Liver (tissue), 9 donors: ENCODE measurements around the gene RAB41. TPM values are rescaled to one million over a fixed set of nuclear protein-coding genes. Genes with fewer than 3 reads are reported as not detected.

Source experiments
- DNase-seq: peaks from one replicate; pipeline ENCODE4 v3.0.0-alpha.2; 2017; ENCODE audit warnings: low spot score
- H3K27ac ChIP-seq, 2 donors: one replicate each; pipeline ENCODE4 v1.7.0; 2013; ENCODE audit warnings: inconsistent platforms in 2 of 2, low read length in 2 of 2, control low read depth in 1 of 2, low read depth in 1 of 2, mild to moderate bottlenecking in 1 of 2
- H3K27me3 ChIP-seq, 4 donors: one replicate each; pipeline versions ENCODE4 v1.6.1 to v1.7.0; 2013; ENCODE audit warnings: low read length in 3 of 4, inconsistent platforms in 1 of 4, mild to moderate bottlenecking in 1 of 4, moderate library complexity in 1 of 4; ENCODE audit not compliant: control insufficient read depth in 4 of 4, insufficient read depth in 4 of 4
- H3K36me3 ChIP-seq, 4 donors: one replicate each; pipeline versions ENCODE4 v1.6.1 to v1.7.0; 2013; ENCODE audit warnings: low read length in 3 of 4, mild to moderate bottlenecking in 3 of 4, low read depth in 1 of 4, moderate library complexity in 1 of 4; ENCODE audit not compliant: control insufficient read depth in 4 of 4, insufficient read depth in 3 of 4
- H3K4me1 ChIP-seq, 4 donors: one replicate each; pipeline versions ENCODE4 v1.6.1 to v1.7.0; 2013; ENCODE audit warnings: low read length in 3 of 4, mild to moderate bottlenecking in 3 of 4, moderate library complexity in 1 of 4; ENCODE audit not compliant: control insufficient read depth in 4 of 4, insufficient read depth in 4 of 4
- H3K4me3 ChIP-seq, 3 donors: one replicate each; pipeline versions ENCODE4 v1.6.1 to v1.7.0; 2013; ENCODE audit warnings: low read length in 3 of 3, control low read depth in 1 of 3, low read depth in 1 of 3, mild to moderate bottlenecking in 1 of 3
- H3K9ac ChIP-seq, 2 donors: one replicate each; pipeline ENCODE4 v1.7.0; 2013; ENCODE audit warnings: low read length in 2 of 2, mild to moderate bottlenecking in 2 of 2, moderate library complexity in 2 of 2, control low read depth in 1 of 2, low read depth in 1 of 2
- H3K9me3 ChIP-seq, 4 donors: one replicate each; pipeline versions ENCODE4 v1.6.1 to v1.7.0; 2013; ENCODE audit warnings: low read length in 3 of 4; ENCODE audit not compliant: control insufficient read depth in 4 of 4
- EGR1 ChIP-seq, 2 donors: IDR thresholded peaks; 2 replicates each; pipeline ENCODE4 v1.6.1; 2016 to 2018; ENCODE audit warnings: antibody characterized with exemption in 2 of 2, low read depth in 2 of 2
- FOXA1 ChIP-seq: IDR thresholded peaks from 2 replicates; pipeline ENCODE4 v1.6.1; 2016; ENCODE audit warnings: antibody characterized with exemption
- FOXA2 ChIP-seq: IDR thresholded peaks from 2 replicates; pipeline ENCODE4 v1.6.1; 2016; ENCODE audit warnings: antibody characterized with exemption
- GABPA ChIP-seq, 2 donors: IDR thresholded peaks in 1 of 2; conservative IDR thresholded peaks in 1 of 2; 2 replicates each; pipeline ENCODE4 v1.6.1; 2016; ENCODE audit warnings: antibody characterized with exemption in 2 of 2, mild to moderate bottlenecking in 1 of 2, moderate library complexity in 1 of 2
- HNF4A ChIP-seq, 2 donors: conservative IDR thresholded peaks; 2 replicates each; pipeline ENCODE4 v1.6.1; 2016; ENCODE audit warnings: antibody characterized with exemption in 2 of 2, mild to moderate bottlenecking in 2 of 2
- HNF4G ChIP-seq: IDR thresholded peaks from 2 replicates; pipeline ENCODE4 v1.6.1; 2016; ENCODE audit warnings: antibody characterized with exemption
- JUND ChIP-seq, 2 donors: IDR thresholded peaks; 2 replicates each; pipeline ENCODE4 v1.6.1; 2016; ENCODE audit warnings: antibody characterized with exemption in 2 of 2
- NR2F2 ChIP-seq: IDR thresholded peaks from 2 replicates; pipeline ENCODE4 v1.6.1; 2016; ENCODE audit warnings: antibody characterized with exemption
- RAD21 ChIP-seq, 2 donors: IDR thresholded peaks; 2 replicates each; pipeline ENCODE4 v1.6.1; 2016; ENCODE audit warnings: antibody characterized with exemption in 2 of 2, mild to moderate bottlenecking in 2 of 2
- REST ChIP-seq: IDR thresholded peaks from 2 replicates; pipeline ENCODE4 v1.6.1; 2016; ENCODE audit warnings: antibody characterized with exemption, mild to moderate bottlenecking
- RXRA ChIP-seq, 2 donors: IDR thresholded peaks; 2 replicates each; pipeline ENCODE4 v1.6.1; 2017 to 2018; ENCODE audit warnings: antibody characterized with exemption in 2 of 2, mild to moderate bottlenecking in 1 of 2
- SP1 ChIP-seq: IDR thresholded peaks from 2 replicates; pipeline ENCODE4 v1.6.1; 2018; ENCODE audit warnings: antibody characterized with exemption, mild to moderate bottlenecking
- TAF1 ChIP-seq: conservative IDR thresholded peaks from 2 replicates; pipeline ENCODE4 v1.6.1; 2016; ENCODE audit warnings: antibody characterized with exemption, mild to moderate bottlenecking
- YY1 ChIP-seq: IDR thresholded peaks from 2 replicates; pipeline ENCODE4 v1.6.1; 2016; ENCODE audit warnings: antibody characterized with exemption, mild to moderate bottlenecking
- WGBS: extraction: QIAGEN DNeasy Blood & Tissue Kit; methylation state at CpG from one replicate; pipeline ENCODE4 v1.1.7; 2013; 5-methylcytosine and 5-hydroxymethylcytosine counted together
- polyA plus RNA-seq, 2 donors: library from polyadenylated mRNA; stranded (reverse) in 1 of 2; unstranded in 1 of 2; fragments of 200-250 nt in 1 of 2; fragments of >200 nt in 1 of 2; fragmentation: Nextera tagmentation in 1 of 2; extraction: Ambion mirVana in 1 of 2; gene quantifications; one replicate each; pipeline versions ENCODE4 v1.2.1 to v1.2.3, GENCODE V29; 2013 to 2015
- total RNA-seq, 2 donors: library from RNA; depleted of rRNA; stranded (reverse); fragments of >200 nt; gene quantifications; one replicate each; pipeline ENCODE4 v1.2.3, GENCODE V29; 2014
- TF ChIP-seq, protein P1 (sequence below): fragments of 150-350 bp; IDR thresholded peaks from 2 replicates; pipeline ENCODE4 v1.5.1; 2017; ENCODE audit warnings: improper control_type of control experiment, low read depth, low read length; ENCODE audit not compliant: missing input control
- TF ChIP-seq, protein P2 (sequence below): IDR thresholded peaks from 2 replicates; pipeline ENCODE4 v1.6.1; 2016; ENCODE audit warnings: antibody characterized with exemption
- TF ChIP-seq, protein P3 (sequence below): IDR thresholded peaks from 2 replicates; pipeline ENCODE4 v1.6.1; 2016; ENCODE audit warnings: antibody characterized with exemption
- TF ChIP-seq, protein P4 (sequence below): IDR thresholded peaks from 2 replicates; pipeline ENCODE4 v1.6.1; 2016; ENCODE audit warnings: antibody characterized with exemption
- donor health status: healthy.
- donor health status: healthy.
- donor health status: healthy.
- donor health status: healthy.
- donor health status: healthy.

RAB41 gene
- total and polyA plus RNA-seq, 4 donors = not detected

DNA sequence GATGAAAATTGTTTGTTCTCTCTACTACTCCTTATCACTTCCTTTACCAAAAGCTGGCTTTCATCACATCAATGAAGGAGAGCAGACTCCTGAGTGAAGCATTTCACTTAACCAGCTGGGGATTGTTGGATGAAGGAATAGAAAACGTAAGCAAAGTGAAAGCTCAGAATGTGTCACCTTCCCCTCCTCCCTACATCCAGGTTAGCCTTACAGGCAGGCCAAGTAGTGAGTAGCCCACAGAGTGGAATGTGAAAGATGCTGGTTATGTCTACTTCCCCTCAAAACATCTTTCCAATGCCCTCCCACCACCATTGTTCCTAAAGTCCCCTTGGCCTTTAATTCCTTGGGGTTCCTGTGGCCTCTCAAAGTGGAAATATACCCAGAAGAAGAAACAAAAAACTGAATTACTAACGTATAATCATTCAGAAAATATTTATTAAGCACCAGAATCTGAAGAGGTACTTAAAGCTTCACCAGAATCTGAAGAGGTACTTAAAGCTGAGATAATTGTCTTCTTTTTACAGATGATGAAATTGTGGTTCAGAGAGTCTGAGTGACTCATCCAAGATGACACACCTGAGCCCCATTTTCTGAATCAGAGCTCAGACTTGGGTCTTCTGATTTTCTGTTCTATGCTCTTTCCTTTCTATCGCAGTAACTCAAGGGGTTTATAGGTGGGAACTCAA, 28.5 kb upstream of the RAB41 start:
- no peaks in the 10 kb centered on the region for H3K27me3 ChIP-seq
- TF ChIP-seq EGR1 (IDR thresholded peaks at IDR 0.05; ENCODE audit: low read depth in 2 of 2) = no peak
- TF ChIP-seq GABPA (IDR thresholded peaks at IDR 0.05 in 1 of 2, conservative IDR thresholded peaks at IDR 0.05 in 1 of 2) = no peak
- H3K36me3 ChIP-seq = no peaks in the 10 kb centered on the region
- H3K27ac ChIP-seq = no peak overlapping the region
- H3K4me1 ChIP-seq = no peaks in the 10 kb centered on the region
- no peak overlapping the region for H3K4me3 ChIP-seq
- DNase-seq = no peak
- H3K9me3 ChIP-seq = no peaks in the 10 kb centered on the region
- H3K9ac ChIP-seq = no peak overlapping the region
- 95% methylated on average over 3 of the region's 3 CpGs for WGBS

DNA sequence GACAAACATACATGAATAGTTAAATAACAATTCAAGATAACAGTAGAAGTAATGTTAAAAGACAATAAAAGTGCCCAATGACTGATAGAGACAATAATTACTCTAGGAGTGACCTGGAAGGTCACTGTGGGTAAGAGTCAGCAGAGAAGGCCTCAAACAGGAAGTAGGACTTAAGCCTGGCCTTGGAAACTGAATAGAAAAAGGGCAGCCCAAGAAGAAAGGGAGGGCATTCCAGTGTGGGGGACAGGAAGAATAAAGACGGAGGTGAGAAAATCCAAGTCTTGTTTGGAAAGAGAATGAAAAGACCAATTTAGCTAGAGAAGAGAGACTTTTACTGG, 27.9 kb upstream of the RAB41 start:
- DNase-seq = no peak
- WGBS = 89% methylated on average over 1 of the region's 1 CpG
- no peaks in the 10 kb centered on the region for H3K4me1 ChIP-seq
- no peaks in the 10 kb centered on the region for H3K9me3 ChIP-seq
- H3K27ac ChIP-seq = no peak overlapping the region
- H3K27me3 ChIP-seq = no peaks in the 10 kb centered on the region
- TF ChIP-seq, protein P1, sequence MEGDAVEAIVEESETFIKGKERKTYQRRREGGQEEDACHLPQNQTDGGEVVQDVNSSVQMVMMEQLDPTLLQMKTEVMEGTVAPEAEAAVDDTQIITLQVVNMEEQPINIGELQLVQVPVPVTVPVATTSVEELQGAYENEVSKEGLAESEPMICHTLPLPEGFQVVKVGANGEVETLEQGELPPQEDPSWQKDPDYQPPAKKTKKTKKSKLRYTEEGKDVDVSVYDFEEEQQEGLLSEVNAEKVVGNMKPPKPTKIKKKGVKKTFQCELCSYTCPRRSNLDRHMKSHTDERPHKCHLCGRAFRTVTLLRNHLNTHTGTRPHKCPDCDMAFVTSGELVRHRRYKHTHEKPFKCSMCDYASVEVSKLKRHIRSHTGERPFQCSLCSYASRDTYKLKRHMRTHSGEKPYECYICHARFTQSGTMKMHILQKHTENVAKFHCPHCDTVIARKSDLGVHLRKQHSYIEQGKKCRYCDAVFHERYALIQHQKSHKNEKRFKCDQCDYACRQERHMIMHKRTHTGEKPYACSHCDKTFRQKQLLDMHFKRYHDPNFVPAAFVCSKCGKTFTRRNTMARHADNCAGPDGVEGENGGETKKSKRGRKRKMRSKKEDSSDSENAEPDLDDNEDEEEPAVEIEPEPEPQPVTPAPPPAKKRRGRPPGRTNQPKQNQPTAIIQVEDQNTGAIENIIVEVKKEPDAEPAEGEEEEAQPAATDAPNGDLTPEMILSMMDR = no peak
- TF ChIP-seq REST (no peak), FOXA2 (no peak), RXRA (IDR thresholded peaks at IDR 0.05) (no peak), SP1 (no peak), RAD21 (IDR thresholded peaks at IDR 0.05) (no peak), HNF4G (no peak), EGR1 (IDR thresholded peaks at IDR 0.05; ENCODE audit: low read depth in 2 of 2) (no peak), HNF4A (conservative IDR thresholded peaks at IDR 0.05) (no peak), TAF1 (no peak), NR2F2 (no peak), YY1 (no peak), JUND (IDR thresholded peaks at IDR 0.05) (no peak), FOXA1 (no peak)
- TF ChIP-seq, protein P2, sequence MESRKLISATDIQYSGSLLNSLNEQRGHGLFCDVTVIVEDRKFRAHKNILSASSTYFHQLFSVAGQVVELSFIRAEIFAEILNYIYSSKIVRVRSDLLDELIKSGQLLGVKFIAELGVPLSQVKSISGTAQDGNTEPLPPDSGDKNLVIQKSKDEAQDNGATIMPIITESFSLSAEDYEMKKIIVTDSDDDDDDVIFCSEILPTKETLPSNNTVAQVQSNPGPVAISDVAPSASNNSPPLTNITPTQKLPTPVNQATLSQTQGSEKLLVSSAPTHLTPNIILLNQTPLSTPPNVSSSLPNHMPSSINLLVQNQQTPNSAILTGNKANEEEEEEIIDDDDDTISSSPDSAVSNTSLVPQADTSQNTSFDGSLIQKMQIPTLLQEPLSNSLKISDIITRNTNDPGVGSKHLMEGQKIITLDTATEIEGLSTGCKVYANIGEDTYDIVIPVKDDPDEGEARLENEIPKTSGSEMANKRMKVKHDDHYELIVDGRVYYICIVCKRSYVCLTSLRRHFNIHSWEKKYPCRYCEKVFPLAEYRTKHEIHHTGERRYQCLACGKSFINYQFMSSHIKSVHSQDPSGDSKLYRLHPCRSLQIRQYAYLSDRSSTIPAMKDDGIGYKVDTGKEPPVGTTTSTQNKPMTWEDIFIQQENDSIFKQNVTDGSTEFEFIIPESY = no peak
- TF ChIP-seq, protein P3, sequence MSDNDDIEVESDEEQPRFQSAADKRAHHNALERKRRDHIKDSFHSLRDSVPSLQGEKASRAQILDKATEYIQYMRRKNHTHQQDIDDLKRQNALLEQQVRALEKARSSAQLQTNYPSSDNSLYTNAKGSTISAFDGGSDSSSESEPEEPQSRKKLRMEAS = no peak
- TF ChIP-seq, protein P4, sequence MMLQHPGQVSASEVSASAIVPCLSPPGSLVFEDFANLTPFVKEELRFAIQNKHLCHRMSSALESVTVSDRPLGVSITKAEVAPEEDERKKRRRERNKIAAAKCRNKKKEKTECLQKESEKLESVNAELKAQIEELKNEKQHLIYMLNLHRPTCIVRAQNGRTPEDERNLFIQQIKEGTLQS = no peak
- no peaks in the 10 kb centered on the region for H3K36me3 ChIP-seq
- no peak overlapping the region for H3K9ac ChIP-seq
- H3K4me3 ChIP-seq = no peak overlapping the region
